HEK293 (cell line): Measurements from ENCODE around the gene RAB5IF.

Source experiments
- CTCF ChIA-PET: fragments of 350-600 bp; formaldehyde crosslinking; extraction: SDS; loops from one replicate; lab custom pipeline; 2021; ENCODE audit warnings: antibody characterized with exemption; lab: Yijun Ruan, JAX
- POLR2A ChIA-PET: fragments of 300-600 bp; formaldehyde crosslinking; extraction: SDS; loops from one replicate; lab custom pipeline; 2020; ENCODE audit warnings: antibody characterized with exemption, inconsistent platforms; lab: Yijun Ruan, JAX
- H3K27ac ChIP-seq: fragments of 200-500 bp; sonication (Bioruptor generic); 2 replicates; pipeline ENCODE4 v1.5.1; 2014; ENCODE audit warnings: low read depth, low read length, control low read depth, inconsistent platforms; ENCODE audit errors: extremely low read depth
- H3K36me3 ChIP-seq, 2 experiments: fragments of 200-500 bp in 1 of 2; sonication (Bioruptor generic) in 1 of 2; 1 replicate in 1 of 2; 2 replicates in 1 of 2; pipeline ENCODE4 v1.5.1; 2014 to 2017; ENCODE audit warnings: inconsistent platforms in 2 of 2, low read length in 2 of 2; ENCODE audit not compliant: control insufficient read depth in 2 of 2, insufficient read depth in 1 of 2
- H3K4me1 ChIP-seq: fragments of 200-500 bp; sonication (Bioruptor generic); 2 replicates; pipeline ENCODE4 v1.5.1; 2014; ENCODE audit warnings: mild to moderate bottlenecking, low read length, inconsistent platforms; ENCODE audit not compliant: control insufficient read depth, insufficient read depth
- H3K4me3 ChIP-seq: 2 replicates; pipeline ENCODE4 v1.5.1; 2011; ENCODE audit warnings: low read depth, mild to moderate bottlenecking, control low read depth, low read length, moderate library complexity
- H3K9me3 ChIP-seq: fragments of 200-500 bp; sonication (Bioruptor generic); 2 replicates; pipeline ENCODE4 v1.5.1; 2014; ENCODE audit warnings: low read depth, low read length, inconsistent platforms; ENCODE audit not compliant: control insufficient read depth, insufficient read depth
- BCL11A ChIP-seq: fragments of 450-650 bp; formaldehyde crosslinking; IDR thresholded peaks from 2 replicates; pipeline ENCODE4 v1.5.1; 2016; ENCODE audit warnings: low read depth, missing biosample characterization, missing genetic modification characterization
- GFI1B ChIP-seq: fragments of 450-650 bp; formaldehyde crosslinking; IDR thresholded peaks from 2 replicates; pipeline ENCODE4 v1.5.1; 2016; ENCODE audit warnings: missing biosample characterization, missing genetic modification characterization
- GLIS1 ChIP-seq: fragments of 450-650 bp; formaldehyde crosslinking; IDR thresholded peaks from 2 replicates; pipeline ENCODE4 v1.5.1; 2016; ENCODE audit warnings: missing biosample characterization, missing genetic modification characterization
- HOXA7 ChIP-seq: sonication (generic); formaldehyde crosslinking; IDR thresholded peaks from 2 replicates; pipeline ENCODE4 v1.8.1; 2022; ENCODE audit warnings: missing genetic modification reagents, borderline replicate concordance
- KLF10 ChIP-seq: fragments of 450-650 bp; IDR thresholded peaks from 2 replicates; pipeline ENCODE4 v1.5.1; 2018; ENCODE audit warnings: missing biosample characterization, mild to moderate bottlenecking, missing genetic modification characterization
- KLF7 ChIP-seq: fragments of 450-650 bp; formaldehyde crosslinking; IDR thresholded peaks from 2 replicates; pipeline ENCODE4 v1.5.1; 2016; ENCODE audit warnings: missing biosample characterization, missing genetic modification characterization, borderline replicate concordance
- ZBTB17 ChIP-seq: fragments of 450-650 bp; formaldehyde crosslinking; IDR thresholded peaks from 2 replicates; pipeline ENCODE4 v1.5.1; 2016; ENCODE audit warnings: missing biosample characterization, missing genetic modification characterization
- ZFHX2 ChIP-seq: fragments of 450-650 bp; formaldehyde crosslinking; conservative IDR thresholded peaks from 2 replicates; pipeline ENCODE4 v1.5.1; 2016; ENCODE audit warnings: missing biosample characterization, missing genetic modification characterization
- ZIC2 ChIP-seq: fragments of 450-650 bp; formaldehyde crosslinking; IDR thresholded peaks from 2 replicates; pipeline ENCODE4 v1.5.1; 2016; ENCODE audit warnings: missing biosample characterization, missing genetic modification characterization
- ZNF121 ChIP-seq: fragments of 450-650 bp; formaldehyde crosslinking; IDR thresholded peaks from 2 replicates; pipeline ENCODE4 v1.5.1; 2016; ENCODE audit warnings: missing biosample characterization, missing genetic modification characterization
- ZNF155 ChIP-seq: fragments of 450-650 bp; formaldehyde crosslinking; IDR thresholded peaks from 2 replicates; pipeline ENCODE4 v1.5.1; 2016; ENCODE audit warnings: missing biosample characterization, missing genetic modification characterization
- ZNF324 ChIP-seq: fragments of 450-650 bp; formaldehyde crosslinking; IDR thresholded peaks from 2 replicates; pipeline ENCODE4 v1.5.1; 2016; ENCODE audit warnings: missing biosample characterization, missing genetic modification characterization
- ZNF341 ChIP-seq: fragments of 450-650 bp; formaldehyde crosslinking; IDR thresholded peaks from 2 replicates; pipeline ENCODE4; 2016; ENCODE audit warnings: low read depth, missing biosample characterization, missing genetic modification characterization
- ZNF416 ChIP-seq: fragments of 450-650 bp; formaldehyde crosslinking; IDR thresholded peaks from 2 replicates; pipeline ENCODE4 v1.5.1; 2016; ENCODE audit warnings: missing biosample characterization, missing genetic modification characterization
- ZNF585B ChIP-seq: fragments of 450-650 bp; formaldehyde crosslinking; IDR thresholded peaks from 2 replicates; pipeline ENCODE4 v1.5.1; 2016; ENCODE audit warnings: missing biosample characterization, missing genetic modification characterization
- ZNF621 ChIP-seq: fragments of 450-650 bp; formaldehyde crosslinking; IDR thresholded peaks from 2 replicates; pipeline ENCODE4 v1.5.1; 2017; ENCODE audit warnings: missing biosample characterization, missing genetic modification characterization
- ZNF658 ChIP-seq: fragments of 450-650 bp; formaldehyde crosslinking; IDR thresholded peaks from 2 replicates; pipeline ENCODE4; 2016; ENCODE audit warnings: missing biosample characterization, missing genetic modification characterization
- ZNF660 ChIP-seq: fragments of 450-650 bp; IDR thresholded peaks from 2 replicates; pipeline ENCODE4 v1.5.1; 2018; ENCODE audit warnings: missing biosample characterization, mild to moderate bottlenecking, missing genetic modification characterization
- ZNF701 ChIP-seq: fragments of 450-650 bp; formaldehyde crosslinking; IDR thresholded peaks from 2 replicates; pipeline ENCODE4 v1.5.1; 2016; ENCODE audit warnings: missing biosample characterization, missing genetic modification characterization
- TF ChIP-seq, protein P1 (sequence below): fragments of 450-650 bp; formaldehyde crosslinking; IDR thresholded peaks from 2 replicates; pipeline ENCODE4 v1.5.1; 2016; ENCODE audit warnings: missing biosample characterization, missing genetic modification characterization, borderline replicate concordance
- TF ChIP-seq, protein P2 (sequence below): fragments of 450-650 bp; formaldehyde crosslinking; conservative IDR thresholded peaks from 2 replicates; pipeline ENCODE4 v1.5.1; 2016; ENCODE audit warnings: low read depth, missing biosample characterization, missing genetic modification characterization
- TF ChIP-seq, protein P3 (sequence below): fragments of 450-650 bp; formaldehyde crosslinking; IDR thresholded peaks from 2 replicates; pipeline ENCODE4 v1.5.1; 2016; ENCODE audit warnings: missing biosample characterization, missing genetic modification characterization
- TF ChIP-seq, protein P4 (sequence below): fragments of 450-650 bp; formaldehyde crosslinking; IDR thresholded peaks from 2 replicates; pipeline ENCODE4 v1.5.0; 2017; ENCODE audit warnings: missing biosample characterization, missing genetic modification characterization, borderline replicate concordance
- TF ChIP-seq, protein P5 (sequence below): fragments of 450-650 bp; formaldehyde crosslinking; IDR thresholded peaks from 2 replicates; pipeline ENCODE4 v1.5.1; 2016; ENCODE audit warnings: missing biosample characterization, missing genetic modification characterization

The RAB5IF gene

DNA sequence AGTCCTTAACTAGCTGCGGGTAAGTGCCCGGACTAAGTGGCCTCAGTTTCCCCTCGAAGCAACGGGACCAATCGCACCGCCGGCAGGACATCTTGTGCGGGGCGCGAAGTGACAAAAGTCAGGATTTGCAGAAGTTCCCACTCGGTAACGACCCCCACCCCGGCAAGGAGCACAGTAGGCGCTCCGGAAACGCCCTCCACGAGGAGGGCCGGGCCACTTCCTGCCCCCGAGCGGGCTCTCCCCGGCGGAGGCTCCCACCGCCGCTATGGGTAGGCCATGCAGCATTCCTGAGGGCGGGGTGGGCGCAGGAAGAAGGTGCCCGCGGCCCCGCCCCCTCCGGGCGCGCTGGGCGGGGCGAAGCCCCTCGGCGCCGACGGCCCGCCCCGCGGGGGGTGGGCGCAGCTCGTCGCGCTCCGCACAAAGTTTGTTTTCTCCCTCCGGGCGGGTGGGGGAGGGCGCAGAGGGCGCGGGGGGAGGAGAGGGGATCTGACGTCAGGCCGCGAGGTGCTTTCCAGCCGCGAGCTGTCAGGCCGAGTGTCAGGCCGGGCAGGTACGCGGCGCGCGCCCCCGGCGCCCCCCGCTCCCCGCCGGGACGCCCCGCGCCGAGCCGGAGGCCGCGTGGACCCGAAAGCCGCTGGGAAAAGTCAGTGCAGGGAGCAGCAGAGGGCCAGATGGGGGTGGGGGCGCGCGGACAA is 32.3 kb upstream of the RAB5IF start, which contains the start of gene TGIF2 (continued):
- TF ChIP-seq, protein P1, sequence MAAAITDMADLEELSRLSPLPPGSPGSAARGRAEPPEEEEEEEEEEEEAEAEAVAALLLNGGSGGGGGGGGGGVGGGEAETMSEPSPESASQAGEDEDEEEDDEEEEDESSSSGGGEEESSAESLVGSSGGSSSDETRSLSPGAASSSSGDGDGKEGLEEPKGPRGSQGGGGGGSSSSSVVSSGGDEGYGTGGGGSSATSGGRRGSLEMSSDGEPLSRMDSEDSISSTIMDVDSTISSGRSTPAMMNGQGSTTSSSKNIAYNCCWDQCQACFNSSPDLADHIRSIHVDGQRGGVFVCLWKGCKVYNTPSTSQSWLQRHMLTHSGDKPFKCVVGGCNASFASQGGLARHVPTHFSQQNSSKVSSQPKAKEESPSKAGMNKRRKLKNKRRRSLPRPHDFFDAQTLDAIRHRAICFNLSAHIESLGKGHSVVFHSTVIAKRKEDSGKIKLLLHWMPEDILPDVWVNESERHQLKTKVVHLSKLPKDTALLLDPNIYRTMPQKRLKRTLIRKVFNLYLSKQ (tag by site-specific recombination): no peak
- TF ChIP-seq ZNF121: no peak
- no peak for TF ChIP-seq GFI1B (tag by site-specific recombination)
- peak; percentile 1; the same call in 1 of the 2 replicates for TF ChIP-seq ZNF341 (tag by site-specific recombination)
- peak; percentile 80 for TF ChIP-seq KLF10 (tag by site-specific recombination)
- peak; percentile 59; the same call in 1 of the 2 replicates for TF ChIP-seq ZNF324 (tag by site-specific recombination)
- no peak for TF ChIP-seq ZNF660 (tag by site-specific recombination)
- peak; percentile 23 for TF ChIP-seq ZIC2
- 0 out of 2 replicates have a peak, but pooled peaks have one; percentile 36 for TF ChIP-seq ZFHX2 (tag by site-specific recombination)
- TF ChIP-seq KLF7 (tag by site-specific recombination): peak; percentile 44; the same call in 1 of the 2 replicates
- TF ChIP-seq, protein P2, sequence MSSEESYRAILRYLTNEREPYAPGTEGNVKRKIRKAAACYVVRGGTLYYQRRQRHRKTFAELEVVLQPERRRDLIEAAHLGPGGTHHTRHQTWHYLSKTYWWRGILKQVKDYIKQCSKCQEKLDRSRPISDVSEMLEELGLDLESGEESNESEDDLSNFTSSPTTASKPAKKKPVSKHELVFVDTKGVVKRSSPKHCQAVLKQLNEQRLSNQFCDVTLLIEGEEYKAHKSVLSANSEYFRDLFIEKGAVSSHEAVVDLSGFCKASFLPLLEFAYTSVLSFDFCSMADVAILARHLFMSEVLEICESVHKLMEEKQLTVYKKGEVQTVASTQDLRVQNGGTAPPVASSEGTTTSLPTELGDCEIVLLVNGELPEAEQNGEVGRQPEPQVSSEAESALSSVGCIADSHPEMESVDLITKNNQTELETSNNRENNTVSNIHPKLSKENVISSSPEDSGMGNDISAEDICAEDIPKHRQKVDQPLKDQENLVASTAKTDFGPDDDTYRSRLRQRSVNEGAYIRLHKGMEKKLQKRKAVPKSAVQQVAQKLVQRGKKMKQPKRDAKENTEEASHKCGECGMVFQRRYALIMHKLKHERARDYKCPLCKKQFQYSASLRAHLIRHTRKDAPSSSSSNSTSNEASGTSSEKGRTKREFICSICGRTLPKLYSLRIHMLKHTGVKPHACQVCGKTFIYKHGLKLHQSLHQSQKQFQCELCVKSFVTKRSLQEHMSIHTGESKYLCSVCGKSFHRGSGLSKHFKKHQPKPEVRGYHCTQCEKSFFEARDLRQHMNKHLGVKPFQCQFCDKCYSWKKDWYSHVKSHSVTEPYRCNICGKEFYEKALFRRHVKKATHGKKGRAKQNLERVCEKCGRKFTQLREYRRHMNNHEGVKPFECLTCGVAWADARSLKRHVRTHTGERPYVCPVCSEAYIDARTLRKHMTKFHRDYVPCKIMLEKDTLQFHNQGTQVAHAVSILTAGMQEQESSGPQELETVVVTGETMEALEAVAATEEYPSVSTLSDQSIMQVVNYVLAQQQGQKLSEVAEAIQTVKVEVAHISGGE: peak; percentile 89
- TF ChIP-seq, protein P3, sequence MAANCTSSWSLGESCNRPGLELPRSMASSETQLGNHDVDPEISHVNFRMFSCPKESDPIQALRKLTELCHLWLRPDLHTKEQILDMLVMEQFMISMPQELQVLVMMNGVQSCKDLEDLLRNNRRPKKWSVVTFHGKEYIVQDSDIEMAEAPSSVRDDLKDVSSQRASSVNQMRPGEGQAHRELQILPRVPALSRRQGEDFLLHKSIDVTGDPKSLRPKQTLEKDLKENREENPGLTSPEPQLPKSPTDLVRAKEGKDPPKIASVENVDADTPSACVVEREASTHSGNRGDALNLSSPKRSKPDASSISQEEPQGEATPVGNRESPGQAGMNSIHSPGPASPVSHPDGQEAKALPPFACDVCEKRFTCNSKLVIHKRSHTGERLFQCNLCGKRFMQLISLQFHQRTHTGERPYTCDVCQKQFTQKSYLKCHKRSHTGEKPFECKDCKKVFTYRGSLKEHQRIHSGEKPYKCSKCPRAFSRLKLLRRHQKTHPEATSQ (tag by site-specific recombination): 0 out of 2 replicates have a peak, but pooled peaks have one; percentile 24

DNA sequence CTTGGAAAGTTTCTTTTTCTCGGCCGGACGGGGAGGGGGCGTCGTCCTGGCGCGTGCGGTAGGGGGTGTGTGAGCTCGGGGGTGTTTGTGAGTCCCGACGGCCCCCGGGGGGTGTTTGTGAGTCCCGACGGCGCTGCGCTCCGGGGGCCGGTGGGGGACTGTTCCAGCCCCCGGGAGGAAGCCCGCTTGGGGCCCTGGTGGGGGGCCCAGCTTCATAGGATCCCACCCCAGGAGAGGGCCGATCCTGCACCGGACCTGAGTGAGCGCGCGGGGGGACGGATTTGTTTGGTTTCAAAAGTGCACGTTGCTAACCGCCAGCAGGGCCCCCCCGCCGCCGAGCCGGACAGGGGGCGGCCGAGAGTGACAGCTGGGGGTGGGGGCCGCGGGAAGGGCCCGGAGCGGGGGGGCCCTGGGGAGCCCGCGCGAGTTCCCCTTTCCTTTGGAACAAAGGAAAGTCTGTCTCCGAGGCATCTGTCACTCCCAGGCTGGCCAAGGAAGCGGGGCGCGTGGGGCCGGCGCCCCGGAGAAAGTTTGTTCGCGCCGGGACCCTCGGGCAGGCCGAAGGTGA is 31.7 kb upstream of the RAB5IF start:
- CTCF ChIA-PET: interaction anchor here (0.6 kb wide), 2 partner anchors 12 to 175 kb away, joined by 3 to 4 read pairs; no protein-coding TSS in a partner anchor
- H3K9me3 ChIP-seq: no peaks in the 10 kb centered on the region
- H3K27ac ChIP-seq: peak overlapping the region; percentile 94
- peak overlapping the region; percentile 70 for H3K4me3 ChIP-seq
- peaks cover 4% of the 10 kb centered on the region; the same call in 1 of the 2 replicates for H3K4me1 ChIP-seq
- POLR2A ChIA-PET: interaction anchor here (1.0 to 3.1 kb wide), 4 partner anchors 10 to 113 kb away, joined by 3 to 26 read pairs (median 7); partner anchors contain the start of gene RAB5IF
- peaks cover 0 to 7% of the 10 kb centered on the region in 2 experiments; a peak in 2 of 3 replicates for H3K36me3 ChIP-seq
- TF ChIP-seq HOXA7 (CRISPR knock-in tag): no peak
- TF ChIP-seq ZBTB17 (tag by site-specific recombination): no peak
- TF ChIP-seq ZNF701 (tag by site-specific recombination): no peak
- peak; percentile 9; the same call in 1 of the 2 replicates for TF ChIP-seq ZNF585B (tag by site-specific recombination)
- TF ChIP-seq GLIS1 (tag by site-specific recombination): peak; percentile 100
- TF ChIP-seq, protein P4, sequence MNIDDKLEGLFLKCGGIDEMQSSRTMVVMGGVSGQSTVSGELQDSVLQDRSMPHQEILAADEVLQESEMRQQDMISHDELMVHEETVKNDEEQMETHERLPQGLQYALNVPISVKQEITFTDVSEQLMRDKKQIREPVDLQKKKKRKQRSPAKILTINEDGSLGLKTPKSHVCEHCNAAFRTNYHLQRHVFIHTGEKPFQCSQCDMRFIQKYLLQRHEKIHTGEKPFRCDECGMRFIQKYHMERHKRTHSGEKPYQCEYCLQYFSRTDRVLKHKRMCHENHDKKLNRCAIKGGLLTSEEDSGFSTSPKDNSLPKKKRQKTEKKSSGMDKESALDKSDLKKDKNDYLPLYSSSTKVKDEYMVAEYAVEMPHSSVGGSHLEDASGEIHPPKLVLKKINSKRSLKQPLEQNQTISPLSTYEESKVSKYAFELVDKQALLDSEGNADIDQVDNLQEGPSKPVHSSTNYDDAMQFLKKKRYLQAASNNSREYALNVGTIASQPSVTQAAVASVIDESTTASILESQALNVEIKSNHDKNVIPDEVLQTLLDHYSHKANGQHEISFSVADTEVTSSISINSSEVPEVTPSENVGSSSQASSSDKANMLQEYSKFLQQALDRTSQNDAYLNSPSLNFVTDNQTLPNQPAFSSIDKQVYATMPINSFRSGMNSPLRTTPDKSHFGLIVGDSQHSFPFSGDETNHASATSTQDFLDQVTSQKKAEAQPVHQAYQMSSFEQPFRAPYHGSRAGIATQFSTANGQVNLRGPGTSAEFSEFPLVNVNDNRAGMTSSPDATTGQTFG (tag by site-specific recombination): no peak
- peak; percentile 74 for TF ChIP-seq KLF10 (tag by site-specific recombination)
- TF ChIP-seq ZNF416 (tag by site-specific recombination): no peak
- no peak for TF ChIP-seq ZNF658 (tag by site-specific recombination)
- no peak for TF ChIP-seq ZNF621 (tag by site-specific recombination)
- TF ChIP-seq, protein P5, sequence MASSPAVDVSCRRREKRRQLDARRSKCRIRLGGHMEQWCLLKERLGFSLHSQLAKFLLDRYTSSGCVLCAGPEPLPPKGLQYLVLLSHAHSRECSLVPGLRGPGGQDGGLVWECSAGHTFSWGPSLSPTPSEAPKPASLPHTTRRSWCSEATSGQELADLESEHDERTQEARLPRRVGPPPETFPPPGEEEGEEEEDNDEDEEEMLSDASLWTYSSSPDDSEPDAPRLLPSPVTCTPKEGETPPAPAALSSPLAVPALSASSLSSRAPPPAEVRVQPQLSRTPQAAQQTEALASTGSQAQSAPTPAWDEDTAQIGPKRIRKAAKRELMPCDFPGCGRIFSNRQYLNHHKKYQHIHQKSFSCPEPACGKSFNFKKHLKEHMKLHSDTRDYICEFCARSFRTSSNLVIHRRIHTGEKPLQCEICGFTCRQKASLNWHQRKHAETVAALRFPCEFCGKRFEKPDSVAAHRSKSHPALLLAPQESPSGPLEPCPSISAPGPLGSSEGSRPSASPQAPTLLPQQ (tag by site-specific recombination): peak; percentile 15; the same call in 1 of the 2 replicates
- peak; percentile 58 for TF ChIP-seq ZNF341 (tag by site-specific recombination)
- no peak for TF ChIP-seq ZNF155
- TF ChIP-seq BCL11A (tag by site-specific recombination): 0 out of 2 replicates have a peak, but pooled peaks have one; percentile 59
